PC-9 (cell line): ENCODE results near the gene KRT8. TPM values are rescaled to one million over a fixed set of nuclear protein-coding genes. Genes with fewer than 3 reads are reported as not detected.
A peak's percentile ranks its signal among the peaks of the same experiment; 100 is the strongest.

Experiments used
- BruUV-seq: library from RNA; stranded (reverse); fragments of 400-500 nt; replicated peaks from 2 replicates; lab custom pipeline; 2021; lab: Mats Ljungman, UMichigan
- CTCF ChIA-PET: fragments of 300-600 bp; sonication (Branson Sonifier 250); formaldehyde crosslinking; loops from one replicate; lab custom pipeline; 2022; ENCODE audit warnings: antibody characterized with exemption; lab: Charles Lee
- POLR2A ChIA-PET: fragments of 300-600 bp; sonication (Branson Sonifier 250); formaldehyde crosslinking; loops from one replicate; lab custom pipeline; 2022; ENCODE audit warnings: antibody characterized with exemption; ENCODE audit not compliant: unreplicated experiment; lab: Charles Lee
- DNase-seq, 2 experiments: peaks; one replicate each; pipeline versions ENCODE4 v3.0.0 to v3.0.0-alpha.2; 2015 to 2022; ENCODE audit warnings: mixed read lengths in 1 of 2
- H2AFZ ChIP-seq: fragments of 200-600 bp; sonication (generic); 2 replicates; pipeline ENCODE4 v1.8.1; 2017; ENCODE audit warnings: antibody characterized with exemption
- H3F3A ChIP-seq: fragments of 200-600 bp; sonication (generic); 2 replicates; pipeline ENCODE4 v1.8.1; 2017; ENCODE audit warnings: antibody characterized with exemption, mild to moderate bottlenecking, low read depth; ENCODE audit not compliant: insufficient read depth
- H3K27ac ChIP-seq: fragments of 200-600 bp; sonication (generic); 2 replicates; pipeline ENCODE4 v1.6.1; 2016; ENCODE audit warnings: mixed run types
- H3K27me3 ChIP-seq: fragments of 200-600 bp; sonication (generic); 2 replicates; pipeline ENCODE4 v1.6.1; 2016; ENCODE audit warnings: low read depth, mixed run types; ENCODE audit not compliant: insufficient read depth
- H3K36me3 ChIP-seq: fragments of 200-600 bp; sonication (generic); 2 replicates; pipeline ENCODE4 v1.6.1; 2016; ENCODE audit warnings: low read depth, mixed run types
- H3K4me1 ChIP-seq: fragments of 200-600 bp; sonication (generic); replicated peaks from 2 replicates; pipeline ENCODE4 v1.6.1; 2016; ENCODE audit warnings: mixed run types; ENCODE audit not compliant: insufficient read depth
- H3K4me2 ChIP-seq: fragments of 200-600 bp; sonication (generic); 2 replicates; pipeline ENCODE4 v1.6.1; 2017; ENCODE audit warnings: mixed run types
- H3K4me3 ChIP-seq: fragments of 200-600 bp; sonication (generic); 2 replicates; pipeline ENCODE4 v1.6.1; 2016; ENCODE audit warnings: mixed run types
- H3K79me2 ChIP-seq: fragments of 200-600 bp; sonication (generic); 2 replicates; pipeline ENCODE4 v1.6.1; 2017; ENCODE audit warnings: low read depth, mixed run types
- H3K9me2 ChIP-seq: fragments of 200-600 bp; sonication (generic); 2 replicates; pipeline ENCODE4 v1.8.1; 2017; ENCODE audit warnings: mild to moderate bottlenecking; ENCODE audit not compliant: insufficient read depth
- H3K9me3 ChIP-seq: fragments of 200-600 bp; sonication (generic); 2 replicates; pipeline ENCODE4 v1.8.1; 2016; ENCODE audit warnings: low read depth; ENCODE audit not compliant: insufficient read depth
- H4K20me1 ChIP-seq: fragments of 200-600 bp; sonication (generic); 2 replicates; pipeline ENCODE4 v1.8.1; 2017; ENCODE audit not compliant: insufficient read depth
- CTCF ChIP-seq: fragments of 200-600 bp; sonication (generic); conservative IDR thresholded peaks from 2 replicates; pipeline ENCODE4 v1.6.1; 2017; ENCODE audit warnings: mixed run types, antibody characterized with exemption, mild to moderate bottlenecking, moderate library complexity
- EZH2 ChIP-seq: fragments of 200-600 bp; sonication (generic); IDR thresholded peaks from 2 replicates; pipeline ENCODE4 v1.8.0; 2017; ENCODE audit warnings: antibody characterized with exemption, low read depth
- intact Hi-C: fragments of 100-400 bp; cut with micrococcal nuclease; formaldehyde crosslinking; loops from one replicate; pipeline ENCODE4 v1.10.0; 2022; ENCODE audit not compliant: unreplicated experiment
- total RNA-seq: library from RNA; stranded (reverse); gene quantifications from 2 replicates; pipeline ENCODE4 v1.2.3, GENCODE V29; 2021

KRT8 gene
- total RNA-seq, 1 experiment from 2014 or later = 2,962 TPM

- Histone ChIP-seq H3F3A (peaks cover 25% of the 10 kb centered on the region), H3K27me3 (no peaks in the 10 kb centered on the region), H3K27ac (no peak overlapping the region), H3K9me2 (no peaks in the 10 kb centered on the region), H3K4me1 (peaks cover 59% of the 10 kb centered on the region), H4K20me1 (no peaks in the 10 kb centered on the region), H3K79me2 (no peaks in the 10 kb centered on the region), H2AFZ (no peak overlapping the region), H3K4me2 (peak overlapping the region; percentile 37), H3K9me3 (no peaks in the 10 kb centered on the region), H3K4me3 (no peak overlapping the region), H3K36me3 (no peaks in the 10 kb centered on the region)
- BruUV-seq = no TSS peak
- DNase-seq = no peak
- intact Hi-C loops = no loop called here
- ChIA-PET POLR2A (interaction anchor here (0.6 kb wide), 1 partner anchor 67 kb away, joined by 3 read pairs; no protein-coding TSS in a partner anchor), CTCF (interaction anchor here (0.6 kb wide), 1 partner anchor 57 kb away, joined by 3 read pairs; no protein-coding TSS in a partner anchor)
- TF ChIP-seq CTCF = no peak
- TF ChIP-seq EZH2 = no peak
Observed at GRCh38 chr12:52921488-52922165, 16.8 kb upstream of the KRT8 start.

GRCh38 chr12:52920937-52921336, 16.1 kb upstream of the KRT8 start:
- Histone ChIP-seq H2AFZ (no peak overlapping the region), H3K79me2 (no peaks in the 10 kb centered on the region), H3K9me3 (no peaks in the 10 kb centered on the region), H3K27me3 (no peaks in the 10 kb centered on the region), H4K20me1 (no peaks in the 10 kb centered on the region), H3K27ac (no peak overlapping the region), H3K36me3 (no peaks in the 10 kb centered on the region), H3K4me2 (peak overlapping the region; percentile 37), H3F3A (peaks cover 21% of the 10 kb centered on the region), H3K4me1 (peaks cover 55% of the 10 kb centered on the region), H3K4me3 (no peak overlapping the region), H3K9me2 (no peaks in the 10 kb centered on the region)
- BruUV-seq = no TSS peak
- intact Hi-C loops = no loop called here
- ChIA-PET CTCF (no interaction called here), POLR2A (interaction anchor here (0.6 to 0.7 kb wide), 2 partner anchors 68 to 830 kb away, joined by 3 to 5 read pairs; no protein-coding TSS in a partner anchor)
- TF ChIP-seq CTCF (no peak), EZH2 (no peak)
- DNase-seq = peak in 1 of 2 experiments; percentile 69

GRCh38 chr12:52918784-52919183, 13.9 kb upstream of the KRT8 start:
- Histone ChIP-seq H3K79me2 (no peaks in the 10 kb centered on the region), H3K27me3 (no peaks in the 10 kb centered on the region), H3K9me2 (no peaks in the 10 kb centered on the region), H3F3A (0 out of 2 replicates have a peak, but pooled peaks cover under 1% of the 10 kb centered on the region), H3K4me2 (no peak overlapping the region), H3K4me1 (peaks cover 34% of the 10 kb centered on the region), H3K9me3 (no peaks in the 10 kb centered on the region), H3K27ac (no peak overlapping the region), H3K4me3 (no peak overlapping the region), H4K20me1 (no peaks in the 10 kb centered on the region), H3K36me3 (no peaks in the 10 kb centered on the region), H2AFZ (no peak overlapping the region)
- intact Hi-C loops = no loop called here
- BruUV-seq = no TSS peak
- TF ChIP-seq CTCF = no peak
- no peak for TF ChIP-seq EZH2
- POLR2A ChIA-PET = no interaction called here
- no peak for DNase-seq
- CTCF ChIA-PET = no interaction called here
